PFSK-1 (cell line): ENCODE results near the gene POGLUT2.

Source experiments
- FOXP2 ChIP-seq: optimal IDR thresholded peaks from 2 replicates; pipeline ENCODE3; 2011; ENCODE audit warnings: borderline replicate concordance, control low read depth, inconsistent platforms; ENCODE audit not compliant: insufficient read depth; ENCODE audit errors: extremely low read length, extremely low read depth
- POLR2AphosphoS5 ChIP-seq: IDR thresholded peaks from 2 replicates; pipeline ENCODE4 v1.6.1; 2012; ENCODE audit warnings: low read depth, mild to moderate bottlenecking, control low read depth, low read length, moderate library complexity
- SIN3A ChIP-seq: IDR thresholded peaks from 2 replicates; pipeline ENCODE4 v1.6.1; 2012; ENCODE audit warnings: mild to moderate bottlenecking, low read length, moderate library complexity, borderline replicate concordance; ENCODE audit not compliant: insufficient read depth
- TAF1 ChIP-seq: IDR thresholded peaks from 2 replicates; pipeline ENCODE4 v1.6.1; 2012; ENCODE audit warnings: low read length, control low read depth, borderline replicate concordance; ENCODE audit not compliant: insufficient read depth
- TF ChIP-seq, protein P1 (sequence below), 2 experiments: IDR thresholded peaks; 2 replicates each; pipeline versions ENCODE4 v1.6.1 to v1.8.0; 2011 to 2012; ENCODE audit warnings: low read depth in 2 of 2, low read length in 2 of 2, control low read depth in 1 of 2, inconsistent platforms in 1 of 2, mild to moderate bottlenecking in 1 of 2, moderate library complexity in 1 of 2; ENCODE audit not compliant: insufficient read depth in 1 of 2

POGLUT2 gene

DNA sequence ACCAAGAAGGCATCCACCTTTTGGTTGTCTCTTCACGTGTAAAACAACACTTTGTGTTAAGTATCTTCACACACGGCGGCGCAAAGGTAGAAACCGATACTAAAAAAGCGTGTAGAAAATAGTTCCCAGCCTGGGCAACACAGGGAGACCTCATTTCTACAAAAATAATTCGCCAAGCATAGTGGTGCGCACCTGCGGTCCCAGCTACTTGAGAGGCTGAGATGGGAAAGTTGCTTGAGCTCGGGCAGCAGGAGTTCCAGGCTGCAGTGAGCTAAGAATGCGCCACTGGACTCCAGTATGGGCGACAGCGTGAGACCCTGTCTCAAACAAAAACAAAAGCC lies 46.5 kb upstream of the POGLUT2 start:
- TF ChIP-seq POLR2AphosphoS5 (no peak), SIN3A (no peak), FOXP2 (no peak), TAF1 (no peak)
- TF ChIP-seq, protein P1, sequence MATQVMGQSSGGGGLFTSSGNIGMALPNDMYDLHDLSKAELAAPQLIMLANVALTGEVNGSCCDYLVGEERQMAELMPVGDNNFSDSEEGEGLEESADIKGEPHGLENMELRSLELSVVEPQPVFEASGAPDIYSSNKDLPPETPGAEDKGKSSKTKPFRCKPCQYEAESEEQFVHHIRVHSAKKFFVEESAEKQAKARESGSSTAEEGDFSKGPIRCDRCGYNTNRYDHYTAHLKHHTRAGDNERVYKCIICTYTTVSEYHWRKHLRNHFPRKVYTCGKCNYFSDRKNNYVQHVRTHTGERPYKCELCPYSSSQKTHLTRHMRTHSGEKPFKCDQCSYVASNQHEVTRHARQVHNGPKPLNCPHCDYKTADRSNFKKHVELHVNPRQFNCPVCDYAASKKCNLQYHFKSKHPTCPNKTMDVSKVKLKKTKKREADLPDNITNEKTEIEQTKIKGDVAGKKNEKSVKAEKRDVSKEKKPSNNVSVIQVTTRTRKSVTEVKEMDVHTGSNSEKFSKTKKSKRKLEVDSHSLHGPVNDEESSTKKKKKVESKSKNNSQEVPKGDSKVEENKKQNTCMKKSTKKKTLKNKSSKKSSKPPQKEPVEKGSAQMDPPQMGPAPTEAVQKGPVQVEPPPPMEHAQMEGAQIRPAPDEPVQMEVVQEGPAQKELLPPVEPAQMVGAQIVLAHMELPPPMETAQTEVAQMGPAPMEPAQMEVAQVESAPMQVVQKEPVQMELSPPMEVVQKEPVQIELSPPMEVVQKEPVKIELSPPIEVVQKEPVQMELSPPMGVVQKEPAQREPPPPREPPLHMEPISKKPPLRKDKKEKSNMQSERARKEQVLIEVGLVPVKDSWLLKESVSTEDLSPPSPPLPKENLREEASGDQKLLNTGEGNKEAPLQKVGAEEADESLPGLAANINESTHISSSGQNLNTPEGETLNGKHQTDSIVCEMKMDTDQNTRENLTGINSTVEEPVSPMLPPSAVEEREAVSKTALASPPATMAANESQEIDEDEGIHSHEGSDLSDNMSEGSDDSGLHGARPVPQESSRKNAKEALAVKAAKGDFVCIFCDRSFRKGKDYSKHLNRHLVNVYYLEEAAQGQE (IDR thresholded peaks at IDR 0.05; ENCODE audit: insufficient read depth in 1 of 2, low read depth in 2 of 2, low read length in 2 of 2): no peak

DNA sequence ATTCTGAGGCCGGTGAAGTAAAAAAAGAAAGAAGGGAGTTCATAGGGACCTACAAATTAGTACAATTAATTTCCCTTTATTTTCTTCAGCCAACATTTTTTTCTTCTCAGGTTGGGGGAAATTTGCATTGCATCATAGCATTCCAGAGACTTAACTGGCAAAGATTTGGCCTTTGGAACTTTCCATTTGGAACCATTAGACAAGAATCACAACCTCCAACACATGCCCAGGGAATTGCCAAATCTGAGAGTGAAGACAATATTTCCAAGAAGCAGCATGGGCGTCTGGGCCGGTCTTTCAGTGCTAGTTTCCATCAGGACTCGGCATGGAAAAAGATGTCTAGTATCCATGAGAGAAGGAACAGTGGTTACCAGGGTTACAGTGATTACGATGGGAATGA lies 40.7 kb upstream of the POGLUT2 start:
- TF ChIP-seq SIN3A: no peak

DNA sequence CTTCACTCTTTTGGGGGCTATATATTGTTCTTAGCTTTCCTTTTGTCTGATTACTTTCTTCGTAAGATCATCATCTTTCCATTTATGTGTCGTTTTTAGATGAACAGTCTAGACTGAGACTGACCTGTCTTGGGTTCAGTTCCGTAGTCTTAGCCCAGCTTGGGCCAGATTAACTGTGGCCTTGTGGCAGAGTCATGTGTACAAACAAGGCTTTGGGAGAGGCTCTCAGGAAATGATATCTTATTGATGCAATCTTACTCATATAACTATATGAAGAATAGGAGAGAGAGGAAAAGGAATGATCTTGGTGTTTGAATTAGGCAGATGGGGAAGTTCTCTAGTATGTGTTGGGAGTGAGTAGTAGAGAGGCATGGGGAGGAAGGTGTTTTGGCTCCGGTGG lies 40.2 kb upstream of the POGLUT2 start:
- TF ChIP-seq SIN3A: no peak
- TF ChIP-seq POLR2AphosphoS5: no peak
- TF ChIP-seq, protein P1 (IDR thresholded peaks at IDR 0.05; ENCODE audit: insufficient read depth in 1 of 2, low read depth in 2 of 2, low read length in 2 of 2): no peak

DNA sequence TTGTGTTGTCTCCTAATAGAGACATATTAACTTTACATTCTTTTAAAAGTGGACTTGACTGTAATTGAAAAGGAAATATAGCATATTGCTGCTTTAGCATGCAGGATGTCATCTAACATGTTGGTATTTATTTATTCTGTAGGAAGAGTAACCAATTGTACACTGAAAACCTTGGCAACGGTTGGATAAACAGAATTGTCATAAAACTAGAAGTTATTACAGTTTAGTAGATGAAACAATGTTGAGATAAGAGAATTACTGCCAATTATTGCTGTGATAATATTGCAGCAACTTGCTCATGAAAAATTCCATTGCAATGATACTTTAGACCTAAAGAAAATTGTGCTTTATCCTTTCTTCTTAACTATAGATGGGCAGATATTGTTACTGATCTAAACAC lies 39.5 kb upstream of the POGLUT2 start:
- no peak for TF ChIP-seq SIN3A
- TF ChIP-seq POLR2AphosphoS5: no peak
- no peak for TF ChIP-seq FOXP2
- no peak for TF ChIP-seq TAF1
- TF ChIP-seq, protein P1 (IDR thresholded peaks at IDR 0.05; ENCODE audit: insufficient read depth in 1 of 2, low read depth in 2 of 2, low read length in 2 of 2): no peak

DNA sequence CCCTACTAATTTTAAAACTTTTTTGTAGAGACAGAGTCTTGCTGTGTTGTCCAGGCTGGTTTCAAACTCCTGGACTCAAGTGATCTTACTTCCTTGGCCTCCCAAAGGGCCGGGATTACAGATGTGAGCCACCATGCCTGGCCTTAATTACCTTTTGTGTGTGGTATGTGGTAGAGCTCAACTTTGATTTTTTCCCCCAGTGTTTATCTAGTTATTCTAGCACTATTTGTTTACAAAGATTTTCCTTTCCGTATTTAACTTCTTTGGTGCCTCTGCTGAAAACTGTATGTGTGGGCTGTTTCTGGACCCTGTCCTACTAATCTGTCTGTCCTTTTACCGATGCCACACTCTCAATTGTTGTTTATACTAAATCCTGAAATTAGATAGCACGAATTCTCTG lies 37.7 kb upstream of the POGLUT2 start:
- no peak for TF ChIP-seq SIN3A
- TF ChIP-seq, protein P1 (IDR thresholded peaks at IDR 0.05; ENCODE audit: insufficient read depth in 1 of 2, low read depth in 2 of 2, low read length in 2 of 2): no peak
- no peak for TF ChIP-seq TAF1
- TF ChIP-seq POLR2AphosphoS5: no peak
- no peak for TF ChIP-seq FOXP2
